ENCODE results near the gene SCUBE1. TPM values are rescaled to one million over a fixed set of nuclear protein-coding genes. Genes with fewer than 3 reads are reported as not detected.
A peak's percentile ranks its signal among the peaks of the same experiment; 100 is the strongest.

SCUBE1 gene
- total and polyA plus RNA-seq, 7 experiments from 2014 or later: 0.11 to 0.27 (median 0.19) TPM; not detected in 4

GRCh38 chr22:43342347-43343261 lies 568 bp downstream of the SCUBE1 start:
- Histone ChIP-seq H3K36me3 (ENCODE audit: control insufficient read depth in 2 of 3, insufficient read depth in 3 of 3, low read length in 3 of 3) (no peaks in the 10 kb centered on the region), H3K27ac (ENCODE audit: low read depth, low read length) (no peak overlapping the region), H3K27me3 (ENCODE audit: control insufficient read depth in 2 of 2, insufficient read depth in 2 of 2, low read length in 2 of 2) (peaks cover 0 to 7% of the 10 kb centered on the region in 2 donors), H3K4me1 (ENCODE audit: control insufficient read depth in 2 of 2, insufficient read depth in 2 of 2, low read length in 2 of 2) (no peaks in the 10 kb centered on the region), H3K9me3 (ENCODE audit: control insufficient read depth in 2 of 3, low read length in 3 of 3) (no peaks in the 10 kb centered on the region), H3K4me3 (ENCODE audit: low read length) (no peak overlapping the region)
- CTCF ChIA-PET: no interaction called here
- Mint-ChIP-seq H3K4me1 (peaks cover 4 to 24% (median 11%) of the 10 kb centered on the region in 7 donors), H3K4me3 (peak overlapping the region in 8 of 10 donors; percentile 47 to 71 (median 60)), H3K9me3 (peaks cover 0 to 2% (median 0%) of the 10 kb centered on the region in 11 donors), H3K27ac (peak overlapping the region in 1 of 9 donors; percentile 67), H3K36me3 (peaks cover 0 to 5% (median 0%) of the 10 kb centered on the region in 5 donors), H3K27me3 (peaks cover 38 to 52% (median 47%) of the 10 kb centered on the region in 5 donors)
- ATAC-seq: no peak
- intact Hi-C loops (cut with micrococcal nuclease): no loop called here
- POLR2A ChIA-PET: no interaction called here
- DNase-seq: no peak

- DNase-seq (no peak), ATAC-seq (no peak)
- ChIA-PET CTCF (interaction anchor here (0.5 kb wide), 1 partner anchor 84 kb away, joined by 3 read pairs; no protein-coding TSS in a partner anchor), POLR2A (no interaction called here)
- no peak overlapping the region for H3K27ac ChIP-seq (ENCODE audit: low read depth, low read length)
- H3K36me3 ChIP-seq (ENCODE audit: control insufficient read depth in 2 of 3, insufficient read depth in 3 of 3, low read length in 3 of 3): no peaks in the 10 kb centered on the region
- peaks cover 0 to 2% (median 0%) of the 10 kb centered on the region in 11 donors for H3K9me3 Mint-ChIP-seq
- H3K27me3 ChIP-seq (ENCODE audit: control insufficient read depth in 2 of 2, insufficient read depth in 2 of 2, low read length in 2 of 2): peaks cover 0 to 7% of the 10 kb centered on the region in 2 donors
- no peak overlapping the region for H3K27ac Mint-ChIP-seq
- H3K4me1 ChIP-seq (ENCODE audit: control insufficient read depth in 2 of 2, insufficient read depth in 2 of 2, low read length in 2 of 2): no peaks in the 10 kb centered on the region
- intact Hi-C loops (cut with micrococcal nuclease): no loop called here
- H3K27me3 Mint-ChIP-seq: peaks cover 37 to 45% (median 43%) of the 10 kb centered on the region in 5 donors
- no peak overlapping the region for H3K4me3 ChIP-seq (ENCODE audit: low read length)
- H3K36me3 Mint-ChIP-seq: peaks cover 0 to 5% (median 0%) of the 10 kb centered on the region in 5 donors
- H3K4me1 Mint-ChIP-seq: peaks cover 4 to 22% (median 11%) of the 10 kb centered on the region in 7 donors
- H3K4me3 Mint-ChIP-seq: peak overlapping the region in 8 of 10 donors; percentile 22 to 71 (median 49)
- H3K9me3 ChIP-seq (ENCODE audit: control insufficient read depth in 2 of 3, low read length in 3 of 3): no peaks in the 10 kb centered on the region
Observed at GRCh38 chr22:43341565-43341964, 1.6 kb downstream of the SCUBE1 start.

DNA sequence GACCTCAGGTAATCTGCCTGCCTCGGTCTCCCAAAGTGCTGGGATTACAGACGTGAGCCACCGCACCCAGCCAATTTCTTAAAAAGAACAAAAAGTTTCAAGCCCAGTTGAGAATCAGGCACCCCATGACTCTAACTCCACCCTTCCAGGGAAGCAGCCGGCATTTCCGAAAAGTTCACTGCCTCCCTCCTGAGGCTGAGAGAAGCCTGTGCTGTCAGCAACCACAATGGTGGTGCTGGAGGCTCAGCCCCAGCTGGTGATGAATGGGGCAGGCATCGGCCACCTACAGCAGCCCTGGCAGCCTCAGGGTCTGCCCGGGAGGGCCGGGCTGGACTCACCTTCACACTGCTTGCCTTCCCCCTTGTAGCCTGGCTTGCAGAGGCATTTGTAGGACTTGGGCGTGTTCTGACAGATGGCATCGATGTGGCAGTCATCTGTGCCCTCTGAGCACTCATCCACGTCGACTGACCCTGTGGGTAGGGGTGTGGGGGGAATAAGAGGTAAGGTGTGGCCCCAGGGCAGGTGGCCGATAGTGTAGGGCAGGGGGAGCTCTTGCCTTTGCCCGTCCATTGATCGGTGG lies 4.3 kb downstream of the SCUBE1 start:
- POLR2A ChIA-PET: no interaction called here
- CTCF ChIA-PET: interaction anchor here (0.7 kb wide), 1 partner anchor 129 kb away, joined by 3 read pairs; no protein-coding TSS in a partner anchor
- H3K9me3 ChIP-seq (ENCODE audit: control insufficient read depth in 2 of 3, low read length in 3 of 3): no peaks in the 10 kb centered on the region

DNA sequence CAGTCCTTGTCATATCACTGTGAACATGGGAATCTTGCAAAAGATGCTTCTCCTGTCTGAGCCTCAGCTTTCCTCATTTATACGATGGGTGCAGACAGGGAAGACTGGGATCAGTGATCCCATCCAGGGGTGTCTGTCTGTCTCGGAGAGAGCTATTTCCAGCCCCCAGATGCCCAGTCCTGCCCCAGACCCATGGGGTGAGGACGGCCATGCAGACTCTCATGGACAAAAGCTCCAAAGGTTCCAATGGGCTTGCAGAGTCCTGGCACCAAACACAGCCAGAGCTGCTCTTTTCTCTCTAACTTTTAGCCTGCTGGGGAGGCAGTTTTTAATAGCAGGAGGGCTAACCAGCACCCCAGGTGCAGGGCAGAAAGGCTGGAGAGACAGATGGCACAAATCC lies 5.2 kb downstream of the SCUBE1 start:
- H3K9me3 Mint-ChIP-seq: no peaks in the 10 kb centered on the region
- H3K4me1 Mint-ChIP-seq: peaks cover 0 to 10% (median 4%) of the 10 kb centered on the region in 7 donors
- Histone ChIP-seq H3K27me3 (ENCODE audit: control insufficient read depth in 2 of 2, insufficient read depth in 2 of 2, low read length in 2 of 2) (peaks cover 0 to 7% of the 10 kb centered on the region in 2 donors), H3K4me1 (ENCODE audit: control insufficient read depth in 2 of 2, insufficient read depth in 2 of 2, low read length in 2 of 2) (no peaks in the 10 kb centered on the region), H3K36me3 (ENCODE audit: control insufficient read depth in 2 of 3, insufficient read depth in 3 of 3, low read length in 3 of 3) (no peaks in the 10 kb centered on the region), H3K4me3 (ENCODE audit: low read length) (no peak overlapping the region), H3K9me3 (ENCODE audit: control insufficient read depth in 2 of 3, low read length in 3 of 3) (no peaks in the 10 kb centered on the region), H3K27ac (ENCODE audit: low read depth, low read length) (no peak overlapping the region)
- intact Hi-C loops (cut with micrococcal nuclease): no loop called here
- ATAC-seq (no peak), DNase-seq (no peak)
- no peak overlapping the region for H3K4me3 Mint-ChIP-seq
- CTCF ChIA-PET: interaction anchor here (2.3 kb wide), 1 partner anchor 8 kb away, joined by 11 read pairs; no protein-coding TSS in a partner anchor
- H3K27ac Mint-ChIP-seq: no peak overlapping the region
- no peaks in the 10 kb centered on the region for H3K36me3 Mint-ChIP-seq
- peaks cover 21 to 27% (median 25%) of the 10 kb centered on the region in 5 donors for H3K27me3 Mint-ChIP-seq
- POLR2A ChIA-PET: no interaction called here

More for the DNA sequence above, 4.3 kb downstream of the SCUBE1 start:
- Histone ChIP-seq H3K4me1 (ENCODE audit: control insufficient read depth in 2 of 2, insufficient read depth in 2 of 2, low read length in 2 of 2) (no peaks in the 10 kb centered on the region), H3K27me3 (ENCODE audit: control insufficient read depth in 2 of 2, insufficient read depth in 2 of 2, low read length in 2 of 2) (peaks cover 0 to 7% of the 10 kb centered on the region in 2 donors), H3K36me3 (ENCODE audit: control insufficient read depth in 2 of 3, insufficient read depth in 3 of 3, low read length in 3 of 3) (no peaks in the 10 kb centered on the region), H3K27ac (ENCODE audit: low read depth, low read length) (no peak overlapping the region), H3K4me3 (ENCODE audit: low read length) (no peak overlapping the region)
- no peak overlapping the region for H3K27ac Mint-ChIP-seq
- intact Hi-C loops (cut with micrococcal nuclease): no loop called here
- H3K9me3 Mint-ChIP-seq: no peaks in the 10 kb centered on the region
- DNase-seq: no peak
- H3K27me3 Mint-ChIP-seq: peaks cover 21 to 29% (median 25%) of the 10 kb centered on the region in 5 donors
- H3K4me1 Mint-ChIP-seq: peaks cover 0 to 10% (median 4%) of the 10 kb centered on the region in 7 donors
- ATAC-seq: no peak
- H3K36me3 Mint-ChIP-seq: no peaks in the 10 kb centered on the region
- no peak overlapping the region for H3K4me3 Mint-ChIP-seq

GRCh38 chr22:43337385-43337784 lies 5.8 kb downstream of the SCUBE1 start:
- H3K9me3 Mint-ChIP-seq: no peaks in the 10 kb centered on the region
- no peaks in the 10 kb centered on the region for H3K36me3 Mint-ChIP-seq
- no peaks in the 10 kb centered on the region for H3K4me1 ChIP-seq (ENCODE audit: control insufficient read depth in 2 of 2, insufficient read depth in 2 of 2, low read length in 2 of 2)
- no peaks in the 10 kb centered on the region for H3K36me3 ChIP-seq (ENCODE audit: control insufficient read depth in 2 of 3, insufficient read depth in 3 of 3, low read length in 3 of 3)
- H3K27ac ChIP-seq (ENCODE audit: low read depth, low read length): no peak overlapping the region
- DNase-seq: no peak
- peaks cover 0 to 7% of the 10 kb centered on the region in 2 donors for H3K27me3 ChIP-seq (ENCODE audit: control insufficient read depth in 2 of 2, insufficient read depth in 2 of 2, low read length in 2 of 2)
- no peak overlapping the region for H3K27ac Mint-ChIP-seq
- H3K9me3 ChIP-seq (ENCODE audit: control insufficient read depth in 2 of 3, low read length in 3 of 3): no peaks in the 10 kb centered on the region
- no peak overlapping the region for H3K4me3 ChIP-seq (ENCODE audit: low read length)
- intact Hi-C loops (cut with micrococcal nuclease): no loop called here
- CTCF ChIA-PET: interaction anchor here (2.3 kb wide), 1 partner anchor 9 kb away, joined by 11 read pairs; no protein-coding TSS in a partner anchor
- H3K27me3 Mint-ChIP-seq: peaks cover 21 to 24% (median 23%) of the 10 kb centered on the region in 5 donors
- POLR2A ChIA-PET: no interaction called here
- H3K4me3 Mint-ChIP-seq: no peak overlapping the region
- H3K4me1 Mint-ChIP-seq: peaks cover 0 to 9% (median 3%) of the 10 kb centered on the region in 7 donors
- ATAC-seq: no peak

DNA sequence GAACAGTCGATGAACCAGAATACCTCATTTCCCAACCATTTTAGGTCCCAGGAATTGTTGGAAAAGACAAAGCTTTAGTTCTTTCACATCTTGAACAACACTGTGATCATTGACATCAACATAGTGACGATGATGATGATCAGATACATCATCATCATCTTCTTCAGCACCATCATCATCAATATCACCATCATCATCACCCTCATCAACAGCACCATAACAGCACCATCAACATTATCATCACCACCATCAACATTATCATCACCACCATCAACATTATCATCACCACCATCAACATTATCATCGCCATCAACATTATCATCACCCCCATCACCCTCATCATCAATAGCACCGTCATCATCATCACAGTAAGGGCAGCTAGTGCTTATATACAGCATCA lies 8.8 kb downstream of the SCUBE1 start:
- H3K4me3 ChIP-seq (ENCODE audit: low read length): no peak overlapping the region
- H3K9me3 ChIP-seq (ENCODE audit: control insufficient read depth in 2 of 3, low read length in 3 of 3): no peaks in the 10 kb centered on the region
- H3K4me3 Mint-ChIP-seq: no peak overlapping the region
- no peaks in the 10 kb centered on the region for H3K36me3 ChIP-seq (ENCODE audit: control insufficient read depth in 2 of 3, insufficient read depth in 3 of 3, low read length in 3 of 3)
- H3K4me1 Mint-ChIP-seq: peaks cover 0 to 7% (median 0%) of the 10 kb centered on the region in 7 donors
- ChIA-PET POLR2A (no interaction called here), CTCF (no interaction called here)
- H3K27me3 ChIP-seq (ENCODE audit: control insufficient read depth in 2 of 2, insufficient read depth in 2 of 2, low read length in 2 of 2): no peaks in the 10 kb centered on the region
- H3K27ac ChIP-seq (ENCODE audit: low read depth, low read length): no peak overlapping the region
- H3K27ac Mint-ChIP-seq: no peak overlapping the region
- H3K27me3 Mint-ChIP-seq: no peaks in the 10 kb centered on the region
- H3K4me1 ChIP-seq (ENCODE audit: control insufficient read depth in 2 of 2, insufficient read depth in 2 of 2, low read length in 2 of 2): no peaks in the 10 kb centered on the region
- intact Hi-C loops (cut with micrococcal nuclease): no loop called here
- DNase-seq: no peak
- ATAC-seq: no peak
- no peaks in the 10 kb centered on the region for H3K36me3 Mint-ChIP-seq
- no peaks in the 10 kb centered on the region for H3K9me3 Mint-ChIP-seq

Data from naive thymus-derived CD4-positive, alpha-beta T cell (primary cell).